Sigmoid colon (tissue), 7 donors: ENCODE data around the gene MICAL2. TPM values are rescaled to one million over a fixed set of nuclear protein-coding genes. Genes with fewer than 3 reads are reported as not detected.

Experiments used
- DNase-seq: peaks from one replicate; pipeline ENCODE4 v3.0.0-alpha.2; 2019
- H3K27ac ChIP-seq, 4 donors: fragments of 200-600 bp; sonication (generic); one replicate each; pipeline ENCODE4 v1.5.1; 2016 to 2019; ENCODE audit warnings: mild to moderate bottlenecking in 1 of 4
- H3K27me3 ChIP-seq, 3 donors: fragments of 200-600 bp; sonication (generic); one replicate each; pipeline ENCODE4 v1.5.1; 2019; ENCODE audit warnings: mild to moderate bottlenecking in 1 of 3
- H3K36me3 ChIP-seq, 4 donors: fragments of 200-600 bp; sonication (generic); one replicate each; pipeline ENCODE4 v1.5.1; 2016 to 2019
- H3K4me1 ChIP-seq, 4 donors: fragments of 200-600 bp; sonication (generic); one replicate each; pipeline ENCODE4 v1.5.1; 2017 to 2019
- H3K4me3 ChIP-seq, 4 donors: fragments of 200-600 bp; sonication (generic); one replicate each; pipeline ENCODE4 v1.5.1; 2017 to 2019; ENCODE audit warnings: mild to moderate bottlenecking in 2 of 4, moderate library complexity in 1 of 4
- H3K9me3 ChIP-seq, 4 donors: fragments of 200-600 bp in 3 of 4; sonication (generic) in 3 of 4; one replicate each; pipeline versions ENCODE4 v1.5.1 to v1.6.1; 2013 to 2019
- EP300 ChIP-seq, 4 donors: sonication (generic); formaldehyde crosslinking; IDR thresholded peaks; one replicate each; pipeline ENCODE4 v1.6.1; 2017; ENCODE audit warnings: antibody characterized with exemption in 4 of 4
- POLR2A ChIP-seq, 2 donors: fragments of 450-650 bp; IDR thresholded peaks; one replicate each; pipeline ENCODE4 v1.6.1; 2016; ENCODE audit warnings: antibody characterized with exemption in 2 of 2, mild to moderate bottlenecking in 2 of 2, moderate library complexity in 2 of 2
- POLR2AphosphoS5 ChIP-seq, 4 donors: sonication (generic); formaldehyde crosslinking; IDR thresholded peaks; one replicate each; pipeline ENCODE4 v1.6.1; 2017; ENCODE audit warnings: antibody characterized with exemption in 4 of 4
- WGBS, 2 donors: extraction: QIAGEN DNeasy Blood & Tissue Kit; methylation state at CpG; one replicate each; pipeline ENCODE4 v1.1.7; 2013; 5-methylcytosine and 5-hydroxymethylcytosine counted together
- intact Hi-C: fragments of 100-400 bp; cut with DNase I; formaldehyde crosslinking; loops from one replicate; pipeline ENCODE4 v1.15.1; 2023
- polyA plus RNA-seq, 3 donors: library from polyadenylated mRNA; stranded (reverse); fragments of 200-250 nt; gene quantifications; one replicate each; pipeline ENCODE4 v1.2.3, GENCODE V29; 2013
- total RNA-seq, 4 donors: library from RNA; depleted of rRNA; stranded (reverse); fragments of >200 nt; gene quantifications; one replicate each; pipeline ENCODE4 v1.1.0, GENCODE V29; 2016
- TF ChIP-seq, protein P1 (sequence below), 4 experiments: fragments of 450-650 bp in 3 of 4; fragments of 200-600 bp in 1 of 4; IDR thresholded peaks; one replicate each; pipeline ENCODE4 v1.5.1; 2016 to 2019; ENCODE audit warnings: antibody characterized with exemption in 4 of 4, mild to moderate bottlenecking in 3 of 4, moderate library complexity in 2 of 4
- donor health status: healthy with polysubstance abuse.
- donor health status: Bipolar disorder and iron deficiency.
- donor health status: healthy.

The MICAL2 gene
- total and polyA plus RNA-seq, 7 donors, result 36.6 to 145 (median 115) TPM

GRCh38 chr11:12212821-12213185 is 102.4 kb downstream of the MICAL2 start:
- intact Hi-C loops, result no loop called here
- H3K27ac ChIP-seq, result peak overlapping the region; percentile 28 to 89 (median 71)

GRCh38 chr11:12213883-12214282 is 103.5 kb downstream of the MICAL2 start:
- H3K4me1 ChIP-seq, result peaks cover 0 to 73% (median 57%) of the 10 kb centered on the region in 4 donors

More at GRCh38 chr11:12212821-12213185, 102.4 kb downstream of the MICAL2 start:
- H3K4me1 ChIP-seq, result peaks cover 0 to 66% (median 50%) of the 10 kb centered on the region in 4 donors
- H3K9me3 ChIP-seq, result no peaks in the 10 kb centered on the region
- peak in 1 of 4 donors; percentile 20 for TF ChIP-seq POLR2AphosphoS5 (IDR thresholded peaks at IDR 0.05)
- TF ChIP-seq, protein P1, sequence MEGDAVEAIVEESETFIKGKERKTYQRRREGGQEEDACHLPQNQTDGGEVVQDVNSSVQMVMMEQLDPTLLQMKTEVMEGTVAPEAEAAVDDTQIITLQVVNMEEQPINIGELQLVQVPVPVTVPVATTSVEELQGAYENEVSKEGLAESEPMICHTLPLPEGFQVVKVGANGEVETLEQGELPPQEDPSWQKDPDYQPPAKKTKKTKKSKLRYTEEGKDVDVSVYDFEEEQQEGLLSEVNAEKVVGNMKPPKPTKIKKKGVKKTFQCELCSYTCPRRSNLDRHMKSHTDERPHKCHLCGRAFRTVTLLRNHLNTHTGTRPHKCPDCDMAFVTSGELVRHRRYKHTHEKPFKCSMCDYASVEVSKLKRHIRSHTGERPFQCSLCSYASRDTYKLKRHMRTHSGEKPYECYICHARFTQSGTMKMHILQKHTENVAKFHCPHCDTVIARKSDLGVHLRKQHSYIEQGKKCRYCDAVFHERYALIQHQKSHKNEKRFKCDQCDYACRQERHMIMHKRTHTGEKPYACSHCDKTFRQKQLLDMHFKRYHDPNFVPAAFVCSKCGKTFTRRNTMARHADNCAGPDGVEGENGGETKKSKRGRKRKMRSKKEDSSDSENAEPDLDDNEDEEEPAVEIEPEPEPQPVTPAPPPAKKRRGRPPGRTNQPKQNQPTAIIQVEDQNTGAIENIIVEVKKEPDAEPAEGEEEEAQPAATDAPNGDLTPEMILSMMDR (IDR thresholded peaks at IDR 0.05), result no peak
- no peaks in the 10 kb centered on the region for H3K27me3 ChIP-seq
- H3K4me3 ChIP-seq, result no peak overlapping the region
- no peak for DNase-seq
- WGBS, 2 donors, result 91 to 97% methylated on average over 5 of the region's 5 CpGs
- peaks cover 0 to 58% (median 22%) of the 10 kb centered on the region in 4 donors for H3K36me3 ChIP-seq

DNA sequence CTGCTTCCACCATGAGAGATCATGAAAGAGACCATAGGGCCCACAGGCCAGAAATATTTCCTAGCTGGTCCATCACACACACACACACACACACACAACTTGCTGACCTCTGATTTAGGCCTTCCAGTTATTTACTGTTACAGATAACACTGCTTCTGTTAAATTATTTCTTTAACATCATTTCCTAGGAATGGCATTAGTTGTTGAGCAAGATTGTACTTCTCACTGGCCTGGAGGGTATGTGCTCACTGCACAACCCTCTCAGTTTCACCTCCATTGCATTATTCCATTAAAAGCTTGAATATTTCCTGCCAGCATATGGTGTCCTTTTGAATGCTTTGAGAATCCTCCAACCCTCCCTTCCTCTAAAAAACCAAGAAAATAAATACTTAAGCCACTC is 104.4 kb downstream of the MICAL2 start:
- Histone ChIP-seq H3K9me3 (no peaks in the 10 kb centered on the region), H3K27ac (peak overlapping the region in 3 of 4 donors; percentile 51 to 89 (median 80)), H3K4me1 (peaks cover 0 to 74% (median 63%) of the 10 kb centered on the region in 4 donors), H3K36me3 (peaks cover 0 to 41% (median 11%) of the 10 kb centered on the region in 4 donors), H3K4me3 (no peak overlapping the region), H3K27me3 (no peaks in the 10 kb centered on the region)
- TF ChIP-seq, protein P1 (IDR thresholded peaks at IDR 0.05), result no peak
- no peak for DNase-seq
- intact Hi-C loops, result no loop called here

More at GRCh38 chr11:12213883-12214282, 103.5 kb downstream of the MICAL2 start:
- Histone ChIP-seq H3K27ac (peak overlapping the region; percentile 28 to 89 (median 71)), H3K27me3 (no peaks in the 10 kb centered on the region), H3K36me3 (peaks cover 0 to 50% (median 14%) of the 10 kb centered on the region in 4 donors), H3K9me3 (no peaks in the 10 kb centered on the region), H3K4me3 (no peak overlapping the region)
- DNase-seq, result no peak
- 56 to 72% methylated on average over 5 of the region's 5 CpGs for WGBS, 2 donors
- intact Hi-C loops, result no loop called here
- TF ChIP-seq POLR2AphosphoS5 (IDR thresholded peaks at IDR 0.05) (no peak), POLR2A (IDR thresholded peaks at IDR 0.05) (no peak), EP300 (IDR thresholded peaks at IDR 0.05) (no peak)
- TF ChIP-seq, protein P1 (IDR thresholded peaks at IDR 0.05), result no peak

DNA sequence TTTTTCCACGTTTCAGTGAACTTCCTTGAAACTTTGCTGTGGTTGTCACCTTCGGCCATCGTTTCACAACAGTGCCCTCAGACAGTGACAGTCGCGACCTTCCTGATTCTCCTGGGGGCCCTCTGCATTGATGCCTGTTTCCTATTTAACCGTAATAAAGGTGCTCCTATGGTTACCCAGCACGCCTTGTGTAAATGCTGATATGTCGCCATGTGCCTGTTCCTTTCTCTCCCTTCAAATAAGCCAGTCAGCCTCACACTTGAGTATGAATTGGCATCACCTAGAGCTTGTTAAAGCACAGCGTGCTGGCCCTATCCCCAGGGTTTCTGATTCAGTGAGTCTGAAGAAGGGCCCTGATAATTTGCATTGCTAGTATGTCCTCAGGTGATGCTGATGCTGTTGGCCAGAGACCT is 104.8 kb downstream of the MICAL2 start:
- H3K9me3 ChIP-seq, result no peaks in the 10 kb centered on the region
- no peak for DNase-seq
- TF ChIP-seq, protein P1 (IDR thresholded peaks at IDR 0.05), result no peak
- no peak for TF ChIP-seq EP300 (IDR thresholded peaks at IDR 0.05)
- no peak for TF ChIP-seq POLR2AphosphoS5 (IDR thresholded peaks at IDR 0.05)
- TF ChIP-seq POLR2A (IDR thresholded peaks at IDR 0.05), result no peak
- H3K36me3 ChIP-seq, result peaks cover 0 to 37% (median 11%) of the 10 kb centered on the region in 4 donors
- H3K4me3 ChIP-seq, result no peak overlapping the region
- WGBS, 2 donors, result 52 to 63% methylated on average over 9 of the region's 9 CpGs
- peak overlapping the region in 3 of 4 donors; percentile 51 to 89 (median 80) for H3K27ac ChIP-seq
- no peaks in the 10 kb centered on the region for H3K27me3 ChIP-seq
- H3K4me1 ChIP-seq, result peaks cover 0 to 74% (median 65%) of the 10 kb centered on the region in 4 donors
- intact Hi-C loops, result no loop called here

GRCh38 chr11:12216041-12216451 is 105.7 kb downstream of the MICAL2 start:
- intact Hi-C loops, result no loop called here
- no peak for DNase-seq
- TF ChIP-seq EP300 (IDR thresholded peaks at IDR 0.05) (no peak), POLR2AphosphoS5 (IDR thresholded peaks at IDR 0.05) (peak in 1 of 4 donors; percentile 33)
- Histone ChIP-seq H3K36me3 (peaks cover 0 to 30% (median 7%) of the 10 kb centered on the region in 4 donors), H3K4me1 (peaks cover 0 to 80% (median 73%) of the 10 kb centered on the region in 4 donors), H3K27ac (peak overlapping the region; percentile 51 to 89 (median 73)), H3K4me3 (no peak overlapping the region), H3K27me3 (no peaks in the 10 kb centered on the region), H3K9me3 (no peaks in the 10 kb centered on the region)
- 73 to 84% methylated on average over 10 of the region's 10 CpGs for WGBS, 2 donors
